HEK293T (cell line): ENCODE results near the gene GRAMD1B.

Source experiments
- ARNT ChIP-seq: fragments of 450-650 bp; IDR thresholded peaks from 2 replicates; pipeline ENCODE4 v1.6.1; 2017; ENCODE audit warnings: mild to moderate bottlenecking
- BHLHE40 ChIP-seq: fragments of 450-650 bp; IDR thresholded peaks from 2 replicates; pipeline ENCODE4 v1.6.1; 2016; ENCODE audit warnings: mild to moderate bottlenecking, moderate library complexity, borderline replicate concordance
- CTBP1 ChIP-seq: fragments of 450-650 bp; IDR thresholded peaks from 2 replicates; pipeline ENCODE4 v1.6.1; 2016; ENCODE audit warnings: borderline replicate concordance
- FOXA1 ChIP-seq: fragments of 450-650 bp; IDR thresholded peaks from 2 replicates; pipeline ENCODE4 v1.6.1; 2016; ENCODE audit warnings: mild to moderate bottlenecking
- FOXK2 ChIP-seq: fragments of 450-650 bp; IDR thresholded peaks from 2 replicates; pipeline ENCODE4 v1.6.1; 2016; ENCODE audit warnings: mild to moderate bottlenecking
- FOXM1 ChIP-seq: fragments of 450-650 bp; IDR thresholded peaks from 2 replicates; pipeline ENCODE4 v1.6.1; 2017; ENCODE audit warnings: mild to moderate bottlenecking, borderline replicate concordance
- HDGF ChIP-seq: fragments of 450-650 bp; IDR thresholded peaks from 2 replicates; pipeline ENCODE4 v1.6.1; 2017; ENCODE audit warnings: antibody characterized with exemption, borderline replicate concordance
- L3MBTL2 ChIP-seq: fragments of 450-650 bp; conservative IDR thresholded peaks from 2 replicates; pipeline ENCODE4 v1.6.1; 2016; ENCODE audit warnings: mild to moderate bottlenecking
- LEF1 ChIP-seq: fragments of 450-650 bp; IDR thresholded peaks from 2 replicates; pipeline ENCODE4 v1.6.1; 2017; ENCODE audit warnings: mild to moderate bottlenecking, borderline replicate concordance
- SP1 ChIP-seq: fragments of 450-650 bp; IDR thresholded peaks from 2 replicates; pipeline ENCODE4 v1.6.1; 2017
- SUZ12 ChIP-seq: fragments of 450-650 bp; IDR thresholded peaks from 2 replicates; pipeline ENCODE4 v1.6.1; 2016; ENCODE audit warnings: mild to moderate bottlenecking

DNA sequence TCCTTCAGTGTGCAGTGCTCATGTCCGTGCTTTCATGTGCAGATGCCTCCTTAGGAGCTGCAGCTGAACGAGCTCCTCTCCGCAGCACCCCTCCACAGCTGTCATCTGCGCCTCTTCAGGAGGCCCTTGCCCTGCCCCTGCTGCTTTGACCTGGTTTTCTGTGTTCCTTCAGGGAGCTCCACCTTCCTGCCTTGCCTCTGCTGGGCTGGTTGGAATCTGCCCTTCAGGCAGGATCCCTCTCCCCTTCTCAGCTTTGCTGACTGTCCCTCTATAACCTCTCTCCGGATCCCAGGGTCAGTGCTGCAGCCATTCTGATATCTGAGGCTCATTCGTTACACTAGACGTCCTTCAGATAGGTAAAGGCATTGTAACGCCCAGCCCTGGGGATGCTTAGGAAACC lies 156.5 kb downstream of the GRAMD1B start:
- no peak for TF ChIP-seq HDGF
- no peak for TF ChIP-seq L3MBTL2
- TF ChIP-seq FOXA1: no peak
- TF ChIP-seq BHLHE40: no peak
- TF ChIP-seq SP1: no peak
- TF ChIP-seq FOXM1: no peak
- no peak for TF ChIP-seq CTBP1
- no peak for TF ChIP-seq SUZ12
- TF ChIP-seq FOXK2: no peak
- TF ChIP-seq LEF1: no peak
- TF ChIP-seq ARNT: no peak
